ENCODE measurements around the gene SLC6A1.

Gene SLC6A1

GRCh38 chr3:10992017-10992942 is at the start of gene SLC6A1:
Gene SLC6A1, plus strand, starts transcription at chr3:10992748. Its CDS starts 24,464 bp downstream, at chr3:11017212.
- DNase-seq (ENCODE audit: low read depth, low spot score): no peak

- no peak for DNase-seq (ENCODE audit: low read depth, low spot score)
Observed at GRCh38 chr3:10944866-10945265, 47.7 kb upstream of the SLC6A1 start.

GRCh38 chr3:10945683-10946287 is 46.8 kb upstream of the SLC6A1 start:
- peak; percentile 5 for DNase-seq (ENCODE audit: low read depth, low spot score)

DNA sequence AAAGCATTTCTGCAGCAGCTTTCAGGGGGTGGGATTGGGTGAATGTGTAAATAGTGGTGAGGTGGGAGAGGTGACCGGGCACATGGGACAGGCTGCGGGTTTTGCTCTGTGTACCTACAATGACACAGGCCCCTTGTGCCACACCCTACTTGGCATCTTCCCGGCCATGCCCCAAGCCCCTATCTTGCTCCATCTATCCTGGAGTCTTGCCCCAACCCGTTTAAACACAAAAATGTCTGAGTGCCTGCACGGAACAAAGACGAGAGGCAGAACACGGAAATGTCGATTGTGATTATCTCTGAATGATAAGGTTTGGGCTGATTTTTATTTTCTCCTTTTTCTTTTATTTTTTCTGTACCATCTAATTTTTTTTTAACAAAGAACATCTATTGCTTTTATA is 46.0 kb upstream of the SLC6A1 start:
- DNase-seq (ENCODE audit: low read depth, low spot score): no peak

DNA sequence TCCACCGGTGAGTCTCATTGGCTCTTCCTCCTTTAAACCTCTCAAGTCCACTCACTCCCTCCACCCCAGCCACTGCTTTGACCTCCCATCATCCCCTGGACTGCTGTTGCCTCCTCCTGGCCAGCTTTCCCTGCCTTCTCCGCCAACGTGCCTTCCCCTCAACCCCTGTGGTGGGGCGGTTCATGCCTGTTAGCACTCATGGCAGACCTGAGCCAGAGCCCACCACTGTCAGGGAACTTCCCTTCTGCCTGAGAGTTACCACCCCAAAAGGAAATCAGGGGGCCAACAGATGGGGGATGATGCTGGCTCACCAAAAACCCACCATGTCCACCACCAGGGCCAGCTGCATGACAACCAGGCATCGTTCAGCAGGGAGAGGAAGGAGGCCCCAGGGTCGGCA is 44.2 kb upstream of the SLC6A1 start:
- DNase-seq (ENCODE audit: low read depth, low spot score): no peak

DNA sequence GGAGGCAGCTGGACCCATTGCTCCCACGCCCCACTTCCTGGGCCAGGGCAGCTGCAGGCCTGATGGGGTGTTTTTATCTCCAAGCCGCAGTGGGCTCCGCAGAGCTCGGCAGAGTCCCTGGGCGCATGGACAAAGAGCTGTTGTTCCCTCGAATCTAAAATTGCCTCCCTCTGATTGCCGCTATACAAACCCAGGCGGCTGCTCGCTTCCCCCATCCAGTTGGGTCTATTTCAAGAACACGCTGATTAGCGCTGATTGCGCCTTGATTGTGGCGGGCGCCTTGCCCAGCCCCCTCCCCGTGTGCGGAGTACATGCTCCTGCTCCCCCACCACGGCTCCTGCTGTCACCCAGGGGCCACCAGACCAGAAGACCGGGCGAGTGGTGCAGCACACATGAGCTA is 43.4 kb upstream of the SLC6A1 start:
- no peak for DNase-seq (ENCODE audit: low read depth, low spot score)

- no peak for DNase-seq (ENCODE audit: low read depth, low spot score)
Observed at GRCh38 chr3:10950476-10951294, 41.9 kb upstream of the SLC6A1 start.

DNA sequence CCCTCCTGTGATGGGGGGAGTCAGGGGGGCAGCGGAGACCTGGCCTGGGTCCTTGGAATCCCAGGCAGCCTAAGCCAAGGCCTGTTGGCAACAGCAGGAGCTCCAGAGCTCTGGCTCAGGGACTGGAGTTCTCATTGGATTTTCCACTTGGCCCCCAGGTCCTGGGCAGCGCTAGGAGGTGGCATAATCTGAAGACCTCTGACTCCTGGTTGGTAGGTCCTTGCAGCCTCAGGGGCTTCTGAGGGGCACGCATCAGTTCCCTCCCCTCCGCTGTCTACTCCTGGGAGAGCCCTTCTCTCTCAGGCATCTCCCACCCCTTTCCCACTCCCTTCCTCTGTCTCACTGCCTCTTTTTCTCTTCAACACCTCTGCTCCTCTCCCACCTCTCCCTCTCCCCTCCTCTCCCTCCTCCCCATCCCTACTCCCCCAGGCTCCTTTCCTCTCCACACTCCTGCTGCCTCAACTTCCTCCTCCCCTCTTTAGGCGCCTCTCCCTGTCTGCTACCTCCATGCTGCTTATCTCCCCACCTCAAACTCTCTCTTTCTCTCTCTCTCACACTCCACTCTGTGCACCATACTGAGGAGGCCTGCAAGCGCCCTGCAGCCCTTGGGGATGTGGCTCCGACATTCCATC is 41.1 kb upstream of the SLC6A1 start:
- no peak for DNase-seq (ENCODE audit: low read depth, low spot score)

DNA sequence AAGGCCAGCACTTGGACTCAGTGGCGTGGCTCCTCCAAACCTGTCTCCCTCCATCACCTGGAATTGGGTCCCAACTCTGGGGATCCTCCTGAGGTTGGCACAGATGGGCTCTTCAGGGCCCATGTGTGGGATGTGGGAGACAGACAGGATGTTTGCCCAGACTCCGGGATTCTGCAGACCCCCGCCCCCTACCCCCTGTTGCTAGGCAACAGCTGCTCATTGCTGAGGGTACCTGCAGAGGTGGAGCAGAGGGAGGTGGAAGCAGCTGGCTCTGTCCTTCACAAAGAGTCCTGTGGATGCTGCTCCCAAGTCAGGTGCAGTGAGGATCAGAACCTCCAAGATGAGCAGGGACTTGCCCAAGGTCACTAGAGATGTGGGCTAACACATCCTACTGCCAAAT is 40.0 kb upstream of the SLC6A1 start:
- DNase-seq (ENCODE audit: low read depth, low spot score): no peak

DNA sequence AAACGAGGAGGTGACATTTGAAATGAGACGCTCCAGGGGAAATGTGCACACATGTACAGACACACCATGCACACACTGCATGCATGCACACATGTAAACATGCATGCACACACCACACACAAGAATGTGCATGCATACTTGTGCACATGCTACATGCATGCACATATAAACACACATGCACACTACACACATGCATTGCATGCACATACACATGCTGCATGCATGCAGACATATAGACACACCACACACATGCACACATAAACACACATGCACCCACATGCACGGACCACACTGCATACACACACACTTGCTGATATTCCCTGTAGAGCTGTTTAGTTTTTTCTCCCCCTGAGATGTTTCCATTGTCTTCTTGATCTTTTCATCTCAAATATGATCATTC is 37.8 kb upstream of the SLC6A1 start:
- no peak for DNase-seq (ENCODE audit: low read depth, low spot score)

DNA sequence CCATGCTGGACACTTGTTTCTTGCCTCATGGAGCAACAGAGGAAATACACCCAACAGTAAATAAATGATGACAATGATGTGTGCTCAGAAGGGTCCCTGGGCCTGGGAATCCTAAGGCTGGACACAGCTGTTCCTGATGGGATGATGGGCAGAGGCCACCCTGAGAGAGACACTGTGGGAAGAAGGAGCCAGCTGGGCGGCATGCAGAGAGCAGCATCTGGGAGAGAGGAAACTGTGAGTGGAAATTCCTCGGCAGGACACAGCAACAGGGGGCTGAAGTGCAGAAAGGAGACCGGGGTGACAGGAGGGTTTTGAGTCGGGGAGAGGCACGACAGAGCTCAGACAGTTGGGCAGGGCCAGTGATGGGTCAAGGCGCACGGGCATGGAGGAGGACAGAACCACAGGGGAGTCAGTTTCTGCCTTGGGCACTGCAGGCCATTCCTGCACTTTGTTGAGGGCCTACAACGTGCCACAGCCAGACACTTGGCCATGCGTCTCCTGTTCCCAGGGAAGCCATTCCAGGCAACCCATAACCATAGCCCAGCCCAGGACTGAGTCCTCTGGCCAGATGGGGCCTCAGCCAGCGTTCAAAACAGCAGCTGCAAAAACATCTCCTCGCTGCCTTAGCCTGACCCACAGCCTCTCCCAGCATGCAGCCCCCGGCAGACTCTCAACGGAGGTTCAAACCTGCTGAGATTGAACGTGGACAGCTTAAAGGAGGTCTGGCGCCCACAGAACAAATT is 36.7 kb upstream of the SLC6A1 start:
- no peak for DNase-seq (ENCODE audit: low read depth, low spot score)

GRCh38 chr3:10956531-10956930 is 36.0 kb upstream of the SLC6A1 start:
- no peak for DNase-seq (ENCODE audit: low read depth, low spot score)

DNA sequence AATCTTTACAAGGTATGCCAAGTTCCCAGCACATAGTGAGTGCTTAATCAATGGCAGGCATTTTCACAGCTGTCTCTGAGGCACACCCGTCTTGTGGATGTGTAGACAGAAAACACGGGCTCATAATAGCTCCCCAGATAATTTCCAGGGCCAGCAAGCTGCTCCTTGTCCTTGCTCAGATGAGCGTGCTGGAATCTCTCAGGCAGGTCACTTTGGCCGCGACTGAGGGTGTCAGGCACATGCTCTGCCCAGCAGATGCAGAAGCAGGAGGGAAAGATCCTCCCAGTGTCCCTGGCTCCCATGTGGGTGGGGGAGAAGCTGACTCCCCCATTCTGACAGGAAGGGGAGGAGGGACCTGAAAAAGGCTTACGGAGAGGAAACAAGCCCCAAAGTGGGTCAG is 35.6 kb upstream of the SLC6A1 start:
- no peak for DNase-seq (ENCODE audit: low read depth, low spot score)

DNA sequence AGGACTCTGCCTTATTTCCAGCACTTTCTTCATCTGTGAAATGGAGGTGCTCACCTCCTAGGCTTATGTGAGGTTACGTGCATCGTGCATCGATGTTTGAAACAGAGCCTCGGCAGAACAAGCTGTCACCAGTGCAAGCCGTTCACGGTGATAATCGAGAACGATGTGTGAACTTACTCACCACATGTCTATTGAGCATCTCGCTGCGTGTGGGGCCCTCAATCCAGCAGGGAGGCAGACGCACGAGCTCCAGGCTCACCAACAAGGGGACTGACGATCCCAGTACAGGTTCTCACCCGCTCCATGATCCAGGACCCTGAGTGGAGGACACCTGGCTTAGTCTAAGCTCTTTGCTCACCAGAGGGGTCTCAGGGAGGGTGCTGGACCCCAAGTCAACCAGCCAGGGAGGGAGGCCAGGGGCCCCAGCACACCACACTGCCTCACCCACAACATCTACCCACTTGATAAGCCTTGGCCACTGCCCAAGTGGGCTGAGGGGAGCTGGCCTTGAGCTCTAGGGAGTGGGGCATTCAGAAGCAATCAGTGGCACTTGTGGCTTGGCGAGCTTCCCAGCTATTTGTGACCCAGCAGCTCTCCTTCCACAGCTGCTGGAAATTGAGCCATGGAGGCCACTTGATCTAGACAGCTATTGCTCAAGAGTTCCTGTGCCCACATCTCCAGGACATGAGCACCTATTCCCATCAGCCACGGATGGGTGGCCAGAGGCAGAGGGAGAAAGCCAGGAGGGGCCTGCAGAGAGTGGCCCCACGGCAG is 34.4 kb upstream of the SLC6A1 start:
- no peak for DNase-seq (ENCODE audit: low read depth, low spot score)

DNA sequence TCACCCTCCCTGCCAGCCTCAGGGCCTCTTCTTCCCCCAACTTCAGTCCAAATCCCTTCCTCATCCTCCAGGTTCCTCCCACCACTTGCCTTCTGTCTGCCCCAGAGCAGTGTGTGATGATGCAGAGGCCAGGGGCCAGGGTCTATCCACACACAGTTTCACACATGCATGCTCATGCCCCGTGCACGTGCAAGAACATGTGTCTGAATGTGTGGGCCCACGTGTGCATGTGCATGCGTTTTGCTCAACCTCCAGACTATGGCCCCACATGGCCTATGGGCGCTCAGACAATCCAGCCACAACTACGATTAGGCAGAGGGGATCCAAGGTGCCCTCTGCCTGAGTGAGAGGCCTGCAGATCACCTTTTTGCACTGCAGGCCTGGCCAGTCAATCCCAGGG is 32.3 kb upstream of the SLC6A1 start:
- DNase-seq (ENCODE audit: low read depth, low spot score): no peak

- DNase-seq (ENCODE audit: low read depth, low spot score): no peak
Observed at GRCh38 chr3:10961921-10962320, 30.6 kb upstream of the SLC6A1 start.

DNA sequence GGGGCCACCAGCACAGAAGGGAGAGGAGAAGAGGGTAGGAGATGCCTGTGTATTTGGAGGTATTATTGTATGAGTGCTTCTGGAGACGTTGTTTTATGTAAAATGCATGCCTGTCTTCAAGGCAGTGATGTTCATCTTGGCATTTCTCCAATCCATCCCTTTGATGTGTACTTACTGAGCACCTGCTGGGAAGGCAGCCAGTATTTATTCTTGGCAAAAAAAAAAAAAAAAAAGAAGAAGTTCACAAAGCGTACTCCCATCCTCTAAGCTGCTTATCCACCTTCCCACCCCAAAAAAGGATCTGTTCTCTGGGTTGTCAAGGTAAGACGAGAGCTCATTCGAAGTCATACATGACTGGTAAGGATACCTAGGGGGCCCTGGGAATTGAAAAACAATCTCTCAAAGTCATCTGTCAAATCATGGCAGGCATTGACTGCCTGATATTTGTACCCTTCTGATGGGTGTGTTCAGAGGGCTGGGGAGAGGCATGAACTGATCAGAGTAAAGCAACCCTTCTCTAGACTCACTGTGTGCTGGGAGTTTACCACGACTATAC is 30.0 kb upstream of the SLC6A1 start:
- DNase-seq (ENCODE audit: low read depth, low spot score): no peak

DNA sequence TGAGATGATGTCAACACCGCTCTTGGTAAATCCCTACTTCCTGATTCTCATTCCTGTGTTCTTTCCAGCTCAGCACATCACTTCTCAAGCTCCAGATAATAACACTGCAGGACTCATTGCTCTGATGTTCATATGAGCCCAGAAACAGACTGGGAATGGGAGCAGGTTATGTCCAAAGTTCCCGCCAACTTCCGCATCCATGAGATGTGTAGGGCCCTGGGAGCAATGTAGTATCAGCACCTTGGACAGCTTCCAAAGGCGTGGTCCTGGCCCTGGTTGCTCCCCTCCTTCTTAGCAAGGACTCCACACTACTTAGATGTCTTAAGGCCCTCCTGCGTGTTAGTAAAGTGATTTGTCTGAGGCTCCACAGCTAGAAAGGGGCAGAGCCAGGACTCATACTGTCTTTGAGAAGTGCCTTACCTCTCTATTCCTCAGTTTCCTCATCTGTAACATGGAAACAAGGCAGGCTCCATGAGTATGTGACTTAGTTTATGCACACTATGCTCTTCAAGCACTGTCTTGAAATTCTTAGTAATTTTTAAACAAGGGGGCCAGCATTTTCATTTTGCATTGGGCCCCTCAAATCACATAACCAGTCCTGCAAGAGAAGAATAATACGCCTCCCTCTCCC is 27.9 kb upstream of the SLC6A1 start:
- DNase-seq (ENCODE audit: low read depth, low spot score): no peak

- no peak for DNase-seq (ENCODE audit: low read depth, low spot score)
Observed at GRCh38 chr3:10968401-10968800, 24.1 kb upstream of the SLC6A1 start.
